C4-2B (cell line): ENCODE results near the gene LGALS7.

Experiments used
- ZFX ChIP-seq: fragments of 450-650 bp; IDR thresholded peaks from 2 replicates; pipeline ENCODE4 v1.6.1; 2017
- TF ChIP-seq, protein P1 (sequence below): fragments of 450-650 bp; conservative IDR thresholded peaks from 2 replicates; pipeline ENCODE4 v1.5.1; 2017; ENCODE audit warnings: mild to moderate bottlenecking

DNA sequence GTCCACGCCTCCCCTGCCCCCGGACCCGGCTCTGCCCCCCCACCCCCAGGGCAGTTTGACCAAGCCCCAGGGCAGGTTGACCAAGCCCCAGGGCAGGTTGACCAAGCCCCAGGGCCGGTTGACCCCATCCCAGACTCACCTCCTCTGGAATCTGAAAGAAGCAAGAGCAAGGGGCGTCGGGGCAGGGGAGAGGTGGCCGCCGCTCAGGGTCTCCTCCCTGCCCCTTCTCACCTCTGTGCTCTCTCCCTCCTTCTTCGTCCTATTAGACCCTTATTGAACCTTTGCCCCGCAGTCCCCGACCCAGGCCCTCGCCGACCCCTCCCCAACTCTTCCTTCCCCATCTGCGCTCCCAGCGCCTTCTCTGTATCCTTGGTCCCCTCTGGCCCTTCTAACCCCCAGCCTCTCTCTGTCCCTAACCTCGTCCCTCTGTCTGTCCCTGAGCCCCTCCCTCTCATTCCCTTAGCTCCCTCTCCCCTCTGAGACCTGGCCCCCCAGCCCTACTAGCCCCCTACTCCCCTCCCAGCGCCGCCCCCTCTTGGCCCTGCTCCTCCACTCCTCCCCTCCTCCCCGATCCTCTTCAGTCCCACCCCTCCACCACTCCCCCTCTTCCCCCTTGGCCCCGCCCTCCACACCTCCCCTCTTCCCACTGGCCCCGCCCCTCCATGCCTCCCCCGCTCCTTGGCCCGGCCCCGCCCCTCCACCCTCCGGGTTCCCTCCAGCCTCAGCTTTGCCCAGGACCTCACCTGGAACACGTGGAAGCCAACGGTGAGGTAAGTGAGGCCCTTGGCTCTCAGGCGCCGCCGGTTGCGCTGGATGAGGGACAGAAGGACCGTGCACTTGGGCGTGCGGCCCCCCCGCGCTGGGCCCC is 36.7 kb downstream of the LGALS7 start:
- TF ChIP-seq, protein P1, sequence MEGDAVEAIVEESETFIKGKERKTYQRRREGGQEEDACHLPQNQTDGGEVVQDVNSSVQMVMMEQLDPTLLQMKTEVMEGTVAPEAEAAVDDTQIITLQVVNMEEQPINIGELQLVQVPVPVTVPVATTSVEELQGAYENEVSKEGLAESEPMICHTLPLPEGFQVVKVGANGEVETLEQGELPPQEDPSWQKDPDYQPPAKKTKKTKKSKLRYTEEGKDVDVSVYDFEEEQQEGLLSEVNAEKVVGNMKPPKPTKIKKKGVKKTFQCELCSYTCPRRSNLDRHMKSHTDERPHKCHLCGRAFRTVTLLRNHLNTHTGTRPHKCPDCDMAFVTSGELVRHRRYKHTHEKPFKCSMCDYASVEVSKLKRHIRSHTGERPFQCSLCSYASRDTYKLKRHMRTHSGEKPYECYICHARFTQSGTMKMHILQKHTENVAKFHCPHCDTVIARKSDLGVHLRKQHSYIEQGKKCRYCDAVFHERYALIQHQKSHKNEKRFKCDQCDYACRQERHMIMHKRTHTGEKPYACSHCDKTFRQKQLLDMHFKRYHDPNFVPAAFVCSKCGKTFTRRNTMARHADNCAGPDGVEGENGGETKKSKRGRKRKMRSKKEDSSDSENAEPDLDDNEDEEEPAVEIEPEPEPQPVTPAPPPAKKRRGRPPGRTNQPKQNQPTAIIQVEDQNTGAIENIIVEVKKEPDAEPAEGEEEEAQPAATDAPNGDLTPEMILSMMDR: no peak
- TF ChIP-seq ZFX: no peak
